ENCODE measurements around the gene CTNNA3. TPM values are rescaled to one million over a fixed set of nuclear protein-coding genes. Genes with fewer than 3 reads are reported as not detected.

The CTNNA3 gene
- total RNA-seq, 1 donor from 2014 or later: not detected

DNA sequence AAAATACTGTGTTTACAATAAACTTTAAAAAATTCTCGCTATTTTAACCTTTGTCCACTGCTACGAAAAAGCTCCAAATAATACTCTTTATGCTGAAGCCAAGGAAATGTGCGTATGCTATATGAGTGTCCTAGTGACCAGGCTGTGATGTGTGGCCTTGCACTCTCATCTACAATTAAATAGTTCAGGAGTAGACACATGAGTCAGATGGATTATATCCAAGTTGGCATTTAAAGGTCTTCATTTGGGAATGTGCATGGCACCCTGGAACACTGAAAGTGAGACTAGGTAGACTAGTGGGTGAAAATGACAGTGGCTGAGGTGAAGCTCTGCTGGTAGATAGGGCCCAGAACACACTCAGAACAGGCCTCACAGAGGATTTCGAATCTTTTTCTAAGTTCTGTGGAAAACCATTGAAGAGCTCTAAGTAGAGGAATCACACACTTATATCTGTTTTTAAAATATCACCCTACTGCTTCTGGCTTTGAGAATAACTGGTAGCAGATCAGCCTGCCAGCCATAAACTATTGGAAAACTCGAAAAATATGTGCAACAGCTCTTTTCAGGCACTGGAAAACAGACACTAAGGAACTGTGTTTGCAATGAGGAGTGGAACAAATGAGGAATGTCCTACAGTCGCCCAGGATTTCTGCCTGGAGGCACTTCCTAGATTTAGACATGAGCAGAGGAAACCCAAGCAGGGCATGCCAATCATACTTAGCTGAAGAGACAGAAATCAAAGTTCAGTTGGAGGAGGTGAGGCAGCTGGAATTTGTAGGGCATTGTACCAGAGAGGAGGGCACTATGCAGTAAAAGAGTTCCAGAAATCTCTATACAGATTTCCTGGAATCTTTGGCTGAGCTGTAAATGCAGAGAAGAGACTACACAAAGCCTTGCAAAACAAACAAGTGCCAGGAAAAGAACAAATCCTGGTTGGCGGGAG is 1374.0 kb downstream of the CTNNA3 start:
- H3K4me3 Mint-ChIP-seq: no peak overlapping the region
- intact Hi-C loops (cut with micrococcal nuclease): no loop called here
- H3K36me3 Mint-ChIP-seq (ENCODE audit: low read depth): no peaks in the 10 kb centered on the region
- H3K9me3 Mint-ChIP-seq: no peaks in the 10 kb centered on the region
- DNase-seq (ENCODE audit: low spot score): no peak
- H3K27me3 Mint-ChIP-seq (ENCODE audit: insufficient read depth): no peaks in the 10 kb centered on the region
- no peaks in the 10 kb centered on the region for H3K4me1 Mint-ChIP-seq (ENCODE audit: low read depth)
- no peak overlapping the region for H3K27ac Mint-ChIP-seq

DNA sequence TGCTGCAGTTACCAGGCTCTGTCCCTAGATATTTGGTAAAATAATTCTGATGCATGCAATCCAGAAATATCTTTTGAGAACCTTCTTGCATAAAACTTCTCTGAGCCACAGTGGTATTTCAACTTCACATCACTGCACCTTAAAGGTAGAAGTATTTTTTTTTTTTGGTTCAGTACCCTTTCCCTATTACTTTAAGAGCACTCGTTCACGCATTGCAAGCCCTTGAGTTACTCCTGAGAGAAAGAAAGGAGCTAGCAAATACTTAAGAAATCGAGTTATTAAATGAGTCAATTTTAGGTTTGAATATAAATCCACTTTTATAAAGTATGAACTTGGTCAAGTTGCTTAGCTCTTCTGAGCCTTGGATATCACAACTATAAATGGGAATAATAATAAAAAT is 1377.2 kb downstream of the CTNNA3 start:
- Mint-ChIP-seq H3K4me3 (no peak overlapping the region), H3K9me3 (no peaks in the 10 kb centered on the region), H3K27me3 (ENCODE audit: insufficient read depth) (no peaks in the 10 kb centered on the region), H3K27ac (no peak overlapping the region), H3K36me3 (ENCODE audit: low read depth) (no peaks in the 10 kb centered on the region), H3K4me1 (ENCODE audit: low read depth) (no peaks in the 10 kb centered on the region)
- no peak for DNase-seq (ENCODE audit: low spot score)
- intact Hi-C loops (cut with micrococcal nuclease): no loop called here

DNA sequence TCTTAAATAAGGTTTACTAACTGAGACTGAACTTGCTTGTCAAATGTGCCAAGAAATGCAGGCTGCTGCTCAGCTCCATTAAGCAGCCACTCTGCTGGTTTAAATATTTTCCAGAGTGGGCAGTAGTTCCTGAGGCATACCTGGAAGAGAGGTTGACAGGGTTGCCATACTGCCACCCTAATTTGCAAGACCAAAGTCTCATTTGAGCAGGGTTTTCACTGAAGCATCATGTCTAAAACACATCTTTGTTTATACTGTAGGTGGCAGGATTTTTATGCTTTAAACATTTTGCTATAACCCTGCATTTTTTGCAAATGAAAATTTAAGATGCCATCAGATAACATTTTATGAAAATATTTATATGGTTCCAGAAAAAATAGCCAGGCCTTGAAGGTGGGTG is 1388.2 kb downstream of the CTNNA3 start:
- no peak for DNase-seq (ENCODE audit: low spot score)
- intact Hi-C loops (cut with micrococcal nuclease): no loop called here
- no peaks in the 10 kb centered on the region for H3K4me1 Mint-ChIP-seq (ENCODE audit: low read depth)
- H3K36me3 Mint-ChIP-seq (ENCODE audit: low read depth): no peaks in the 10 kb centered on the region
- H3K4me3 Mint-ChIP-seq: no peak overlapping the region
- no peaks in the 10 kb centered on the region for H3K9me3 Mint-ChIP-seq
- H3K27me3 Mint-ChIP-seq (ENCODE audit: insufficient read depth): no peaks in the 10 kb centered on the region
- no peak overlapping the region for H3K27ac Mint-ChIP-seq

DNA sequence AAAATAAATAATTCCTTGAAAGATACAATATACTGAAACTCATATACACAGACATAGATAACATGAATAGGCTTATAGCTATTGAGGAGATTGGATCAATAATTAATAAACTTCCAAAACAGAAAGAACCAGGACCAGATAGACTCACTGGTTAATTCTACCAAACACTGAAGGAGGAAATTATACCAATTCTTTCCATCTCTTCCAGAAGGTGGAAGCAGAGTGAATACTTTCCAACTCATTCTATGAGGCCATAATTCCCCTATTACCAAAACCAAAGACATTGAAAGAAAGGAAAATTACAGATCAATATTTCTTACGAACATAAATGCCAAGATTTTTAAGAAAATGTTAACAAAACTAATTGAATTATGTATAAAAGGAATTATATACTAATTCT is 1394.9 kb downstream of the CTNNA3 start:
- Mint-ChIP-seq H3K9me3 (no peaks in the 10 kb centered on the region), H3K27me3 (ENCODE audit: insufficient read depth) (no peaks in the 10 kb centered on the region), H3K4me3 (no peak overlapping the region), H3K36me3 (ENCODE audit: low read depth) (no peaks in the 10 kb centered on the region), H3K27ac (no peak overlapping the region), H3K4me1 (ENCODE audit: low read depth) (no peaks in the 10 kb centered on the region)
- intact Hi-C loops (cut with micrococcal nuclease): no loop called here
- DNase-seq (ENCODE audit: low spot score): no peak

- H3K4me1 Mint-ChIP-seq (ENCODE audit: low read depth): no peaks in the 10 kb centered on the region
- intact Hi-C loops (cut with micrococcal nuclease): no loop called here
- no peaks in the 10 kb centered on the region for H3K36me3 Mint-ChIP-seq (ENCODE audit: low read depth)
- H3K27ac Mint-ChIP-seq: no peak overlapping the region
- no peak for DNase-seq (ENCODE audit: low spot score)
- no peaks in the 10 kb centered on the region for H3K9me3 Mint-ChIP-seq
- H3K4me3 Mint-ChIP-seq: no peak overlapping the region
- no peaks in the 10 kb centered on the region for H3K27me3 Mint-ChIP-seq (ENCODE audit: insufficient read depth)
Measured at GRCh38 chr10:66295602-66296001, 1400.4 kb downstream of the CTNNA3 start.

DNA sequence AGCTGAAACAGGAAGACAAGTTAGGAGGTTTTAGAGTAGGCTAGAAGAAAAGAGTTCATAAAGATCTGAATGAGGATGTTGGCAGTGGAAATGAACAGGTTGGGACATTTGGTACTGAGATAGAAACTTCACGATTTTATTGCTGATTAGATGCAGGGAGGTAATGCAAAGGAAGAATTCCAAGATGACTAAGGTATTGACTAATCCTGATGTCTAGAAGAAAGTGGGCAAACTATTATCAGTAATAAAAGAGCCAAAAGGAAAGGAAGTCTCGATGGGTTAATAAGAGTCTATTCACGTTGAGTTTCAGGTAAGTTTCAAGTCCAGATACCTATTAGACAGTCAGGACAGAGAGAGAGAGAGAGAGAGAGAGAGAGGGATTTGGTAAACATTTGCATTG is 1401.5 kb downstream of the CTNNA3 start:
- no peak overlapping the region for H3K27ac Mint-ChIP-seq
- H3K4me3 Mint-ChIP-seq: no peak overlapping the region
- no peaks in the 10 kb centered on the region for H3K9me3 Mint-ChIP-seq
- intact Hi-C loops (cut with micrococcal nuclease): no loop called here
- H3K36me3 Mint-ChIP-seq (ENCODE audit: low read depth): no peaks in the 10 kb centered on the region
- H3K4me1 Mint-ChIP-seq (ENCODE audit: low read depth): no peaks in the 10 kb centered on the region
- DNase-seq (ENCODE audit: low spot score): no peak
- no peaks in the 10 kb centered on the region for H3K27me3 Mint-ChIP-seq (ENCODE audit: insufficient read depth)

DNA sequence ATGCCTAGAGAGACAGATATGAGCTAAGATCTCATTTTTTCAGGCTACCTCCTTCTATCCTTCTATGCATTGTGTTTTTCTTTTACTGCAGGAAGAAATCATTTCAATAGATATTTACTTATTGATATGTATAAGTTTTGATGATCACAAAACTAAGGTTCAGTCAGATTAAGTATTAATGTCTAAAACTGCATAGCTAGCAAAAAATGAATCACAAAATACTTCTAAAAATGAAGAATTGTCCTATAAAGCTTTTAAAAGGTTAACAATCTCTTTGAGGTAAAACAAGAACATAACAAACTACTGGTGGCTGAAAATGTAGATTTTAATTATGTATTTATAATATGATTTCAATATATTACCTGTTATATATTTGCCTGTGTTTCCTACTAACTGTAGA is 1403.1 kb downstream of the CTNNA3 start:
- H3K4me1 Mint-ChIP-seq (ENCODE audit: low read depth): no peaks in the 10 kb centered on the region
- H3K27me3 Mint-ChIP-seq (ENCODE audit: insufficient read depth): no peaks in the 10 kb centered on the region
- no peaks in the 10 kb centered on the region for H3K36me3 Mint-ChIP-seq (ENCODE audit: low read depth)
- DNase-seq (ENCODE audit: low spot score): no peak
- intact Hi-C loops (cut with micrococcal nuclease): no loop called here
- H3K27ac Mint-ChIP-seq: no peak overlapping the region
- H3K4me3 Mint-ChIP-seq: no peak overlapping the region
- no peaks in the 10 kb centered on the region for H3K9me3 Mint-ChIP-seq

DNA sequence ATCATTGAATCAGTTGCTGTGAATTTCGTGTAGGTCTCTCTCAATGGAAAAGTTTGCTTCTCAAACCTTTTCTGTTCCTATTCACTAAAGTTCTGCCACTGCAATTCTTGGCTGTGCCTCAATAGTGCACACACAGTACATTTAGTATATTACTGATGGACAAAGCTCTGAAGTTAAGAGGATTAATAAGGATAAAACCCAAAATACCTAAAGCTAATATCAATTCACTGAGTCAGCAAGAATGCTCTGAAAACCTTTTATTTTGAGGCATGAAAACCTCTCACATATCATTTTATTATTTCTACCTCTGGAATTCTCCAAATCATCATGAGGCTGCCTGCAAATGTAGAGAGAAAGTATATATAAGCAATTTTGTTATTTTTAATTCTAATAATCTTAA is 1403.5 kb downstream of the CTNNA3 start:
- intact Hi-C loops (cut with micrococcal nuclease): no loop called here
- no peaks in the 10 kb centered on the region for H3K27me3 Mint-ChIP-seq (ENCODE audit: insufficient read depth)
- no peaks in the 10 kb centered on the region for H3K9me3 Mint-ChIP-seq
- no peak overlapping the region for H3K4me3 Mint-ChIP-seq
- no peaks in the 10 kb centered on the region for H3K4me1 Mint-ChIP-seq (ENCODE audit: low read depth)
- no peak for DNase-seq (ENCODE audit: low spot score)
- H3K27ac Mint-ChIP-seq: no peak overlapping the region
- no peaks in the 10 kb centered on the region for H3K36me3 Mint-ChIP-seq (ENCODE audit: low read depth)

DNA sequence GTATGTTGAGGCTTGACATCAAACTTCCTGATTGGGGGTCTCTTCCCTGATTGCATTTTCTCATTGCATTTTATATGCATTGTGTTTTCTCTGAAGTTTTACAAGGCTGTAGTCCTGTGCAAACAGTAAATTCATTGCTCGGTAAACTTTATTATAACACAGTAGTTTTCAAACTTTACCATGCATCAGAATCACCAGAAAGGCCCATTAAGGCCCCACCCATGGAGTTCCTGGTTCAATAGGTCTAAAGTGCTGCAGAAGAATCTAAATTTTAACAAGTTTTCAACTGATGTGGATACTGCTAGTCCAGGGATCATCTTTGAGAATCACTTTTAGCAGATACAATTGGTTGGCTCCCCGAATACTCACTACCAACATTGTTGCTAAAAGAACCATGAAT is 1404.9 kb downstream of the CTNNA3 start:
- DNase-seq (ENCODE audit: low spot score): no peak
- no peaks in the 10 kb centered on the region for H3K9me3 Mint-ChIP-seq
- no peaks in the 10 kb centered on the region for H3K4me1 Mint-ChIP-seq (ENCODE audit: low read depth)
- no peaks in the 10 kb centered on the region for H3K36me3 Mint-ChIP-seq (ENCODE audit: low read depth)
- H3K4me3 Mint-ChIP-seq: no peak overlapping the region
- no peak overlapping the region for H3K27ac Mint-ChIP-seq
- intact Hi-C loops (cut with micrococcal nuclease): no loop called here
- no peaks in the 10 kb centered on the region for H3K27me3 Mint-ChIP-seq (ENCODE audit: insufficient read depth)

- no peak for DNase-seq (ENCODE audit: low spot score)
- Mint-ChIP-seq H3K9me3 (no peaks in the 10 kb centered on the region), H3K4me1 (ENCODE audit: low read depth) (no peaks in the 10 kb centered on the region), H3K27ac (no peak overlapping the region), H3K27me3 (ENCODE audit: insufficient read depth) (no peaks in the 10 kb centered on the region), H3K36me3 (ENCODE audit: low read depth) (no peaks in the 10 kb centered on the region), H3K4me3 (no peak overlapping the region)
- intact Hi-C loops (cut with micrococcal nuclease): no loop called here
Measured at GRCh38 chr10:66284621-66285020, 1411.4 kb downstream of the CTNNA3 start.

GRCh38 chr10:66283874-66284464 is 1412.0 kb downstream of the CTNNA3 start:
- Mint-ChIP-seq H3K4me3 (no peak overlapping the region), H3K27me3 (ENCODE audit: insufficient read depth) (no peaks in the 10 kb centered on the region), H3K27ac (no peak overlapping the region), H3K36me3 (ENCODE audit: low read depth) (no peaks in the 10 kb centered on the region), H3K4me1 (ENCODE audit: low read depth) (no peaks in the 10 kb centered on the region), H3K9me3 (no peaks in the 10 kb centered on the region)
- intact Hi-C loops (cut with micrococcal nuclease): no loop called here
- no peak for DNase-seq (ENCODE audit: low spot score)

DNA sequence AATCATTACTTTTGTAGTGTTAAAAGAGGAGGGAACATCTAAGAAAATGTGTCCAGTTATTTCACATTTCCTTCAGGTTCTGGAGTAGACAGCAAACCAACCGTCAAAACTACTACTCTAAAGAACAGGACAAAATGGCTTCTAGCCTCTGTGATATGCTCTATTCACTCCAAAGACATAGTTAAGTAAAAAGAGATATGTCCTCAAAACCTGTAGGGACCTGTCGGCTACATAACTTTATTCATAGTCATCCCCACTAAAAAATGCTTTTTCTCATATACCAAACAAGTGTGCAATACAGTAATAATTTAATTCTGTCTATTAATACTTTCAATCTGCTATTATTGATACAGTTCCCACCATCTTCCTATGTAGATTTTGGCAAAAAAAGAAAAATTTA is 1412.9 kb downstream of the CTNNA3 start:
- Mint-ChIP-seq H3K27ac (no peak overlapping the region), H3K9me3 (no peaks in the 10 kb centered on the region), H3K36me3 (ENCODE audit: low read depth) (no peaks in the 10 kb centered on the region), H3K4me1 (ENCODE audit: low read depth) (no peaks in the 10 kb centered on the region), H3K4me3 (no peak overlapping the region), H3K27me3 (ENCODE audit: insufficient read depth) (no peaks in the 10 kb centered on the region)
- intact Hi-C loops (cut with micrococcal nuclease): no loop called here
- DNase-seq (ENCODE audit: low spot score): no peak

DNA sequence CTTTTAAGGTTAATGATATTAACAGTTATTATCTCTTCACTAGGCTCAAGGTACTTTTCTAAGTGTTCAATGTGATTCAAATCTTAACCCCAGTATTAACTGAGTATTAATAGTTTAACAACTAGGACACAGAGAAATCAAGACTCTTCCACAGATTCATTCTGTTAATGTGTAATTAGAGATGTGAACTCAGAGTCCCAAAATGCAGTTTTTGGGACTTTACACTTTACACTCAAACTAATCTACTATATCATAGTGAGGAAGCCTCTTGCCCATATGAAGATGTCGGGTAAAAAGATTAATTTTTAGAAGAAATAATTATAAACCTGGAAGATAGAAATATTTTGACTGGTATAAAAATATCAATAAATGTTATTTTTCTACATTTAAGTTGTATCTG is 1414.7 kb downstream of the CTNNA3 start:
- Mint-ChIP-seq H3K4me1 (ENCODE audit: low read depth) (no peaks in the 10 kb centered on the region), H3K27me3 (ENCODE audit: insufficient read depth) (no peaks in the 10 kb centered on the region), H3K9me3 (no peaks in the 10 kb centered on the region), H3K4me3 (no peak overlapping the region), H3K36me3 (ENCODE audit: low read depth) (no peaks in the 10 kb centered on the region), H3K27ac (no peak overlapping the region)
- intact Hi-C loops (cut with micrococcal nuclease): no loop called here
- DNase-seq (ENCODE audit: low spot score): no peak

All from activated T-helper 1 cell treated with anti-CD3 and anti-CD28 coated beads, Interleukin-12 subunit alpha, Interleukin-12 subunit beta, Interleukin-2, Interleukin-4 antibody, amounts not matched to agents 30 ng/mL and 10 ng/mL and 1 ng/mL, durations not matched to agents 14 hours and 24 hours and 36 hours (primary cell).